ENCODE data around the gene HELZ2.

DNA sequence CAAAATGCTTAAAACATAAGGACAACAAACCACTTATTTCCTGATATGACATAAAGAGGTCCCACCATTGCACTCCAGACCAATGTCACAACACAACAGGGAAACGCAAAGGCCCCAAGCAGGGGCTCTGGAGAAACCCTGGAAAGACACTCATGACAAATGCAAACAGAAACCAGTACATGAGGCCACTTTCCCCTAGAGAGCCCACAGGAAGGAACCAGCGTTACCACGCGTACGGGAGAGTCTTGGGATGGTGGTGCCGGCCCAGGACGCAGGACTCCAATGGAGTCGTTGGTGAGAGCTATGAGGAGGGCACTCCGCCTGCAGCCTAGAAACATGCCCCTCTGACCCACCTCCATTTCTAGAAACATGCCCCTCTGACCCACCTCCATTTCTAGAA is 32.6 kb upstream of the HELZ2 start:
- TF ChIP-seq, protein P1, sequence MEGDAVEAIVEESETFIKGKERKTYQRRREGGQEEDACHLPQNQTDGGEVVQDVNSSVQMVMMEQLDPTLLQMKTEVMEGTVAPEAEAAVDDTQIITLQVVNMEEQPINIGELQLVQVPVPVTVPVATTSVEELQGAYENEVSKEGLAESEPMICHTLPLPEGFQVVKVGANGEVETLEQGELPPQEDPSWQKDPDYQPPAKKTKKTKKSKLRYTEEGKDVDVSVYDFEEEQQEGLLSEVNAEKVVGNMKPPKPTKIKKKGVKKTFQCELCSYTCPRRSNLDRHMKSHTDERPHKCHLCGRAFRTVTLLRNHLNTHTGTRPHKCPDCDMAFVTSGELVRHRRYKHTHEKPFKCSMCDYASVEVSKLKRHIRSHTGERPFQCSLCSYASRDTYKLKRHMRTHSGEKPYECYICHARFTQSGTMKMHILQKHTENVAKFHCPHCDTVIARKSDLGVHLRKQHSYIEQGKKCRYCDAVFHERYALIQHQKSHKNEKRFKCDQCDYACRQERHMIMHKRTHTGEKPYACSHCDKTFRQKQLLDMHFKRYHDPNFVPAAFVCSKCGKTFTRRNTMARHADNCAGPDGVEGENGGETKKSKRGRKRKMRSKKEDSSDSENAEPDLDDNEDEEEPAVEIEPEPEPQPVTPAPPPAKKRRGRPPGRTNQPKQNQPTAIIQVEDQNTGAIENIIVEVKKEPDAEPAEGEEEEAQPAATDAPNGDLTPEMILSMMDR (IDR thresholded peaks at IDR 0.05) = no peak
- TF ChIP-seq POLR2A (IDR thresholded peaks at IDR 0.05) = no peak
